CD4-positive, alpha-beta T cell treated with Interleukin-17A for 4 hours (primary cell): Measurements from ENCODE around the gene GAGE10.
"Not testable (repeated sequence)": the region's sequence is repeated elsewhere in the genome, so short reads cannot be mapped to it uniquely, and the experiment has no call there.

Experiments used
- DNase-seq: peaks from one replicate; pipeline ENCODE4 v3.0.0-alpha.2; 2020; ENCODE audit warnings: mixed read lengths

The GAGE10 gene

GRCh38 chrX:49330421-49330820 lies 27.0 kb downstream of the GAGE10 start:
- DNase-seq: not testable (repeated sequence)

GRCh38 chrX:49331282-49331681 lies 27.8 kb downstream of the GAGE10 start, which contains the start of gene GAGE13:
Gene GAGE13 (plus strand): TSS chrX:49331582. CDS start chrX:49332738, 1,156 bp downstream.
- DNase-seq: not testable (repeated sequence)

- not testable (repeated sequence) for DNase-seq
These were observed 28.4 kb downstream of the GAGE10 start for GRCh38 chrX:49331841-49332240.

GRCh38 chrX:49341449-49341848 lies 38.0 kb downstream of the GAGE10 start:
- not testable (repeated sequence) for DNase-seq

GRCh38 chrX:49344496-49345175 lies 41.2 kb downstream of the GAGE10 start:
- not testable (repeated sequence) for DNase-seq

GRCh38 chrX:49345402-49345801 lies 42.0 kb downstream of the GAGE10 start:
- DNase-seq: not testable (repeated sequence)

GRCh38 chrX:49346150-49346549 lies 42.7 kb downstream of the GAGE10 start:
- not testable (repeated sequence) for DNase-seq
